ENCODE results near the gene MMD.

- no peak for TF ChIP-seq CTCF (IDR thresholded peaks at IDR 0.05)
- no peak for TF ChIP-seq POLR2A (IDR thresholded peaks at IDR 0.05)
Measured at GRCh38 chr17:55414983-55415382, 6.7 kb downstream of the MMD start.
